GM21515 (cell line): ENCODE measurements around the gene HOXA7.

Experiments
- ATAC-seq: cut with Tn5 transposase; IDR thresholded peaks from one replicate; pipeline ENCODE4 v1.9.1; 2021; ENCODE audit not compliant: unreplicated experiment

HOXA7 gene

GRCh38 chr7:27182285-27182841, 25.9 kb upstream of the HOXA7 start:
- no peak for ATAC-seq

- ATAC-seq, result no peak
Measured at GRCh38 chr7:27181795-27182275, 25.4 kb upstream of the HOXA7 start.

DNA sequence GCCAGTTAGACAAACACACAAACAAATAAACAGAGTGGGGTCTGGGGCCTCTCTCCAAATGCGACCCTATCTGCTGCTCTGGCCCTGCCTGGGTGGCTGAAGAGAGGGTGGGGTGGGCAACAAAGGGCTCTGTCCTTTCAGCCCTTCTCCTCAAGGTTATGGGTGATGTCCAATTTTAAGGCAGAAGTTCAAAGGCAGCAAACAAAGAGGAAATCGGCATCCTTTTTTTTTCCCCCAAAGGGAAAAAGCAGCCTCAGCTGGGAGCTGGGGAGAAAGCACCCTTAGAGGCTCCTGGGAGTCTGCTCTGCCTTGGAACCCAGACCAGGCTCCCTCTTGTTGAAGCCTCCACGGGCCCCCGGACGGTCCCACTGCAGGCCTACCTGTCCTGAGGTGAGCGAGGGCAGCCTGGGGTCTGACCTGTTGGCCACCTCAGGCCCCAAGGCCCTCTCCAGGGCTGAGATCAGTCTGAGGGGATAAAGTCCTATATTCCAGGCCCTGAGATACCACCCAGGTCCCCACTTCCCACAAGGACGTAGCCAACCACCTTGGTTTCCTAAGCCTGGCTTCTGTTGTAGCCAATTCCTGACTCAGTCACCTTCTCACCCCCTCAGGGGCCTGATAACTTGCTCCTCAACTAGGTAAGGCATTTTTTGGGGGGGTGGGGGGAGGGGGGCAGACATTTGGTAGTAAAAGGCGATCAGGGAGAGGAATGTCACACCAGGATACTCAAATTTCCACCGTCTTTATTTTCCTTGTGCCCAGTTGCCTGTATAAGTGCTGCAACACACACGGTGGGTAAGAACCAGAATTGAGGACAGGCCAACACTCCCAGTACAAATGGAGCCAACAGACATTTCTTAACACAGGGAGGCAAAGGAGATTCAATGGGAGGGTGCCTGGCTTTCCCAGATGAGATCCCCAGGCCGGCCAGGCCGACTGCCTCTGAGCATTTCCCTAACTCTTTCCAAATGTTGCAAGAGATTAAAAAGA, 24.3 kb upstream of the HOXA7 start:
- no peak for ATAC-seq

- no peak for ATAC-seq
Measured at GRCh38 chr7:27179503-27180430, 23.3 kb upstream of the HOXA7 start.

DNA sequence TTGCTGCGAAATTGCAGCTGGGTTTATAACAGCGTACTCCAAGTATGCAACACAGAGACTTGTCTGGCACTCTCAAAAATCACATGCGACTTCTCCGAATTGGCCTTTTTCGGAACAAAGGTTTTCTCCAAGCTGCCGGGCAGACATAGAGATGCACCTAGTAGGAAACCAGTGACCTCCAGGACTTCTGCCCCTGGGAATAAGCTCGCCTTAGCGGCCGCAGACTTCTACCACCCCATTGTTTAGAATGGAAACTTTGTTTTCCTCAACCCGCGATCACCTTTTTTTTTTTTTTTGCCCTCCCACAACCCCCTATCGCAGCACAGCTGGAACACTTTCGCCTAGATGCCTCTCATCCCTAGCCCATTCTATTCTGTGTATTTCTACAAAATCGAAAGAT, 22.6 kb upstream of the HOXA7 start:
- ATAC-seq, result no peak

- no peak for ATAC-seq
Measured at GRCh38 chr7:27178366-27178765, 21.9 kb upstream of the HOXA7 start.

DNA sequence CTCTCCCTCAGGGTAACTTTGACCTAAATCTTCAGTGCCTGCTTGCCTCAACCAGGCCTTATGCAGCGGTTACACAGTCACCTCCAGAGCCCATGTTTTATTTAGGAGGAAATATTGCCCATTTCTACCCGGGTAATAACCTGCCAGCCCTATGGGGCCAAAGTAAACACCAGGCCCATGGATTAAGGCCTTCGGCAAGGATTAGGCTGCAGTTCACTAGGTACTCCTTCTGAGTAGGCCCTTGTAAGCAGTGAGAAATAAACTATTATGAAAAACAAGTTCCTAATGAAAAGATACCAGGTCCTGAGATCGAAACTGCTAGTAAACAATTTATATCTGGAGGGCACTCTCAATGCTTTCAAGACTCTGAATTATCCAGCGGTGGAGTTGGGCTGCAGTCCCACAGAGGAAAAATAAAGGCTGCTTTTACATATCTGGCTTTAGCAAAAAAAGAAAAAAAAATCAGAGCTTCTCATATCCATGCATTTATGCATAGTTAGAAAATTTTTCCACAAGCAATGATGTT, 21.4 kb upstream of the HOXA7 start:
- no peak for ATAC-seq

- no peak for ATAC-seq
Measured at GRCh38 chr7:27176962-27177794, 20.7 kb upstream of the HOXA7 start.

- no peak for ATAC-seq
Measured at GRCh38 chr7:27176524-27176845, 20.0 kb upstream of the HOXA7 start.

GRCh38 chr7:27175626-27176523, 19.4 kb upstream of the HOXA7 start:
- no peak for ATAC-seq

DNA sequence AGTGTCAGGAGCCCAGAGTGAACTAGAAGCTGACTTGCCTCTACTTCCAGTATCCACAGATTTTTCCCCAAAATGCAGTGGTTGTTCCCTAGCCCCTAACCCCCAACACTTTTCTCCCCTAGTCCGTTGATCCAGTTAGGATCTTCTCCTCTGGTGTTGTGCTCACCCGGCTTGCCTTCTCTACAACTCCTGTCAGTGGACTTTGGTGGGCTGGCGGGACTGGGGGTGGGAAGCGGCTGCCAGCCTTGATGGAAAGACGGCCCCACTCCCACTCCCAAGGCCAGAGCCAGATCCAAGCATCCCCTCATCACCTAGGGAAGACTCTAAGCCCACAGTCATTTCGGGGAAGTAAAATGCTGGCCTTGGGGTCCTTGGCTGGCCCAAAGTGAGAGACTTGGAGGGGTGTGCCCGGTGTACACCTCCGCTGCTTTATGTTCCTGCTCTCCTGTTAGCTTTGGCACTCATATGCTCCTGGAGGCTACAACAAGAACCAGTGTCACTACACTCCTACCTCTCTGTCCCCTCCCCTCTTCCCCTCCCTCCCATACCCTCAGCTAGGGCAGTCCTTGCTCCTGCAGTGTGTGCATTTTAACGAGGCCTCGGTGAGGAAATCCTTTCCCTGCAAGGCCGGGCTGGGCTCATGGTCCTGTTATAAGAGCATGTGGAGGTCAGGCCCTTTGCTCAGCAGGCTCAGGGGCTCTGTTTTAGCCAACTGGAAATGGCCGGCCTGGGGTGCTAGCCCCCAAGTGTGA, 18.6 kb upstream of the HOXA7 start:
- ATAC-seq, result no peak

DNA sequence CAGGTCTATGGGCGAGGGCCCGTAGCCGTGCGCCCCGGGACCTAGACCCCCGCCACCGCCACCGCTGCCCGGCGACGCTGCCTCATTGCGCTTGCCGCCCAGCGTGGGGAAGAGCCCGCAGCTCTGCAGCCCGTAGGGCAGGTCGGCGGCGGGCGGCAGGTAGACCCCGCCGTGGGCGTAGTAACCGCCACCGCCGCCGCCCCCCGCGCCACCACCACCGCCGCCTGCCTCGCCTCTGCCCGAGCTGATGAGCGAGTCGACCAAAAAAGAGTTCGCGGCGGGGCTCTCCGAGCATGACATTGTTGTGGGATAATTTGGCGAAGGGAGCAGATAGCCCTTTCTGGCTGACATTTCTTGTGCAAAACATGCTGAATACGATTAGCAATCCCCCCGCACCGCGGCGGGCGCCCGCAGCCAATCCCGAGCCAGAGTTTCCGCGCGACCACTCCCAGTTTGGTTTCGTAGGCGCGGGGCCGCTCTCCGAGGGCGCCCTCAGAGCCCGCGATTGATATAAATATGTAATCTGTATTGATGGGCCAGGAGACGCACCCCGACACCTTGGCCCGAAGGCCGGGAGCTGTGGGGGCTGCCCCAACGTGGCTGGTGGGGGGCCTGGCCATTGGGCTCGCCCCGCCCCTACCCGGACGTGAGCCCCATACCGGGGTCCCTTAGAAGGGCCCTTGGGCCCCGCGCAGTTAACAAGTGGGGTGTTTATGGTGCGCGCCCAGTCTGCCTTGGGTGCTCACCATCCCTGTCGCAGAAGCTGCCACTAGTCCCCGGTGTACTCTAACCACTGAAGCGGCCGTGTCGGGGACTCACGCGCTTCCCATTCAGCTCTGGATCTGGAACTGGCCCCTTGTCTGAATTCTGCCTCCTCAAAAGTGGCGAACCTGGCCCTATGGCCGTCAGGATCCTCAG, 17.7 kb upstream of the HOXA7 start, which contains the start of gene HOXA10:
Gene HOXA10 (minus strand): TSS at position 365 of the 918 bp plus-strand sequence. CDS start 14 bp downstream, at position 351.
- ATAC-seq, result no peak

GRCh38 chr7:27173511-27173955, 17.1 kb upstream of the HOXA7 start:
- ATAC-seq, result no peak

DNA sequence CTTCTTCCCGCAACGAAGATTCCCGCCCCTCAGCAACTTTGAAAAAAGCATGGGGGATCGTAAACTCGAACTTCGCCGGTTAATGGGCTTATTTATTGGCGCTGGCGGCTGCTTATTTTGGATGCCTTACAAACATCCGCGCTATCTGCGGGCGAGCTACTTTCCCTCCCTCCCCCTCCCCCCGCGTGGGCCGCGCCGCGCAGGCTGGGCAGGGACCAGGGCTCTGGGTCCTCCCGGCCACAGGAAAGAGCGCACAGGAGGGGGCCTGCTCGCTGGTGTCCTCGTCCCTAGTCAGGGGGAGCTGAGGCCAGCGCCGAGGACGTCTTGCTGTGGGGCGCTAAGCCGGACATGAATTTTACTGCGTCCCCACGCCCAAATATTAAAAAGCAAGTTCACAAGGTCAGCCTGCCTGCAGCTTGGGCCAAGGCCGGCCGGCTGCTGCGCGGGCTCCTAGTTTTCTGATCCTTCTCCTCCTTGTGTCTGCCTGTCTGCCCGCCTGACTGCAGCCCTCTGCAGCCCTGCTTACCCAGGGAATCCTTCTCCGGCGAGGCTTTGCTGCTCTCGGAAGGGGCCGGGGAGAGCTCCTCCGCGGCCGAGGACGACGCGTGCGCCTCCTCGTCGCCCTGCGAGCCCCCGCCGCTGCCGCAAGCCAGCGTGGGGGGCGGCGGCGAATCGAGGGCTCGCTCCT, 16.5 kb upstream of the HOXA7 start:
- ATAC-seq, result no peak

DNA sequence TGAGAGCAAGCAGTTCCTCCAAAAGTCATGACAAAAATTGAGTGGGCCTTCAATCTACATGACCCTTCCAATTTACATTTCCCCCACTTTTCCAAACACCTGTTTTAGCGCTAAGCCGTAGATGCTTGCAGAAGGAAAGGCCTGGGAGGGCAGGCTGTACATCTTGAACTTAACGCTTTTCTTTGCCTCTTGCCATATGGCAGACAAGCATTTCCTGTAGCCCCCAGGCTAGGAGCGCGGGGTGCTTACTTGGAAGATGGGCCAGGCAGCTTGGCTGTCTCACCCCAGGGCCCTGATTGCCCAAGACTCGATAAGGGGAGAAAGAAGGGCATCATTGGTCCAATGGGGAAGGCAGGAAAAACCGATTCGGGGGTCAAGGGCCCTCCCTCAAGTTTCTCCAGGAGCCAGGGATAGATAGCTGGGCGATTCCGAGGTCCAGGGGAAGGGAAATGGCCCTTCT, 15.9 kb upstream of the HOXA7 start:
- ATAC-seq, result no peak

DNA sequence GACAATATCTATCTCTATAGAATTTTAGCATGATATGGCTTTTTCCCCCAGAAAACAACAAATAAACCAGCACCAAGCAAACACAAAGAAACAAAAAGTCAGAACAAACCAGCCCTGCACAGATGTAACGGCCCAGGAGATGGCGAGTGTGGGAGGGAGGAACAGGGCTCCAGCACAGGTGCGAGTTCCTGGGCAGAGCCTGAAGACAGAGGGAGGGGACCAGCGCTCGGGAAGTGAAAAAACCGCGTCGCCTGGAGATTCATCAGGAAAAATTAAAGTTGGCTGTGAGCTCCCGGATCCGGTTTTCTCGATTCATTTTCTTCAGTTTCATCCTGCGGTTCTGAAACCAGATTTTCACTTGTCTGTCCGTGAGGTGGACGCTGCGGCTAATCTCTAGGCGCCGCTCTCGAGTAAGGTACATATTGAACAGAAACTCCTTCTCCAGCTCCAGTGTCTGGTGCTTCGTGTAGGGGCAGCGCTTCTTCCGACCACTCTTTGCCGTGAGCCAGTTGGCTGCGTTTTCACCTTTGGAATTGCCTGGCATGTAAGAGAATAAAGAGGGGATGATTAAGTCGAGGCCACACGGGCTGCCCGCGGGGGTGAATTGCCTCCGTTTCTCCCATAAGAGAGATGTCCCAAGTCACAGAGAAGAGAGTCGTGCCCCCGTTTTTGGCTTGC, 15.3 kb upstream of the HOXA7 start:
- ATAC-seq, result no peak
